Stimulated activated CD8-positive, alpha-beta memory T cell treated with anti-CD3 and anti-CD28 coated beads, Interleukin-12 subunit alpha, Interleukin-12 subunit beta, amount 100 ng/mL, for 1 hour (primary cell): ENCODE measurements around the gene MBP.
"Not testable (repeated sequence)": the region's sequence is repeated elsewhere in the genome, so short reads cannot be mapped to it uniquely, and the experiment has no call there.

Experiments
- DNase-seq: peaks from one replicate; pipeline ENCODE4 v3.0.0-alpha.2; 2020; ENCODE audit warnings: low read depth

Gene MBP

DNA sequence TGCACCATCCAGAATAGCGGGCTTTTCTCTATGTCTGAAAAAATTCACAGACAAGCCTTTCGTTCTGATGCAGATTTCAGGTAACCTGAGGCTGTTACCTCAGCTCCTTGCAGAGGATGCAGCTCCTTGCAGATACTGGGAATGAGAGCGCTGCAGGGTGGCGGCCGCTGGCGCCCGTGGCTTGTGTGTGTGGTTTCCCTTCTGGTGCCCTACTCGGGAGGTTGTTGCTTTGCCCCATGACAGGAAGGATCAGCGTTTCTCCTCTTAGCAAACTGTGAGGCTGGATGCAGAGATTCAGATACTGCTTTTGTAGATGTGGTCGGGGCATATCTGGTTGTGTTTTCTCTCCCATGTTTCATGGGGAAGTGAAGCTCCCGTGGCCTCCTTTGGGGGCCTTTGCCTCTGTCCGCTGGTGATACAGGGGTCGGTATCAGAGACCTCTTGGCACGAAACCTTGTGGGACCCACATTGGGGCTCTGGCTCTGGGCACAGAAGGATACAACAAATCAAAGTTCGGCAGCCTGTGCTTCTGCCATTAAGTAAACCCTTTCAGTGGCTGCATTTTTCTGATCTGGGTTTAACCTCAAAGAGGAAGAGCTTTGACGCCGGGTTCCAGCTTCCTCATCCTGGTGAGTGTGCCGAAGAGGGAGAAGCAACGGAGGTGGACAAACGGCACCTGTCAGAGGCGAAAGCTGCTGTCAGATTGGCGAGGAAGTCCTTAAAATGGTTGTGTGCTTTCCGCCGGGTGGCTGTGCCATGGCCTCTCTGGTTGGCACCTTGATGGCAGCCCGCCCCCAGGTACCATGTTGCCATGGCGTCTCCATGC lies 127.8 kb downstream of the MBP start:
- DNase-seq, result no peak

GRCh38 chr18:77003316-77003715 lies 129.3 kb downstream of the MBP start:
- no peak for DNase-seq

- no peak for DNase-seq
Observed at GRCh38 chr18:77002496-77002895, 130.1 kb downstream of the MBP start.

DNA sequence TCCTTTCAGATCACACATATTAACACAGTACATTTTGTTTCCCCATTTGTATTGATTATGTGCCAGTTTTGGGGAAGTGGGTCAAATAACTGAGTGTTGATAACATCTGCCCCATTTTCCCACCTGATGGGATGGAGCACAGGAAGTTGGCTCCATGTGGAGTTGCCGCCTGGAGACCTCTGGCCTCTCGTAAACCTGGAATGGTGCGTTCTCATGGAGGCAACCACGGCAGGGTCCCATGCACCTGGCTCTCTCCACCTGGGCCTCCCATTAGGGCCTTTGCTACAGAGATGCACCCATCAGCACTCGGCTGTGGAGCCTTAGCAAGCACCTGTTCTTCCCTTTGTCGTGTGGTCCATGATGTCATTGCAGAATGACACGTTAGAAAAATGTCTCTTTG lies 130.6 kb downstream of the MBP start:
- no peak for DNase-seq

DNA sequence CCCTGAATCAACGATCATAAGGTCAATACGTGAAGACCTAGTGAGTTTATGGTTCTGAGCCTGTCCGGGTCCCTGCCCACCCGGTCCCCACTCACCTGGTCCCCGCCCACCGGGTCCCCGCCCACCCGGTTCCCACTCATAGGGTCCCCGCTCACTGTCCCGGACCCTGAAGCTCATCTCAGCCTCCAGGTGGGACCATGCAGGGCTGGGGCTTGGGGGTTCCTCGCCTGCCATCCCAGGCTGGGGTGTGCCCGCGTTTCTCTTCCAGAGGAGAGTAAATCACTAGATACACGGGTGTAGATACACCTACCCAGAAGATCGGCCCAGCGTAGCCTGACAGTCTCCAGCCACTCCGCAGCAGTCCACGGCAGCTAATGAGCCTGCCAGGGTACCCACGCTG lies 131.5 kb downstream of the MBP start:
- no peak for DNase-seq

GRCh38 chr18:77000527-77000926 lies 132.1 kb downstream of the MBP start:
- DNase-seq, result peak; percentile 19

DNA sequence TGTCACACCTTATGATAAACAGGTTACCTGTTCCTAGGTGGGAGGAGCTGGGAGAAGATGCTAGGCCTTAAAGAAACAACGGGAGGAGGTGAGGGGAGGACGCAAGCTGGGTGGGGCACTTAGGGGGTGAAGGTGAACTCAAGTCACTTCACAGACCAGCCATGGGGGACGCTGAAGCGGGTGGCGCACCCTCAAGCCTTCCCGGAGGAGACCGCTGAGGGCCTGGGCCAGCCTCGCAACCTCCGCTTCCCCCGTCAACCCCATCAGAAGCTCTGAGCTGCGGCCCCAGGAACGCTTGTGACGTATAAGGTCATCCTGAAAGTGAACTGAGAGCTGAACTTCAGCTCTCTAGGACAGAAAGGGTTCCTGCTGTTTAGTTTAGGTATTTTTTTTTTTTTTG lies 133.5 kb downstream of the MBP start:
- no peak for DNase-seq

GRCh38 chr18:76997951-76998808 lies 134.4 kb downstream of the MBP start:
- DNase-seq, result no peak

GRCh38 chr18:76996429-76996828 lies 136.2 kb downstream of the MBP start:
- no peak for DNase-seq

DNA sequence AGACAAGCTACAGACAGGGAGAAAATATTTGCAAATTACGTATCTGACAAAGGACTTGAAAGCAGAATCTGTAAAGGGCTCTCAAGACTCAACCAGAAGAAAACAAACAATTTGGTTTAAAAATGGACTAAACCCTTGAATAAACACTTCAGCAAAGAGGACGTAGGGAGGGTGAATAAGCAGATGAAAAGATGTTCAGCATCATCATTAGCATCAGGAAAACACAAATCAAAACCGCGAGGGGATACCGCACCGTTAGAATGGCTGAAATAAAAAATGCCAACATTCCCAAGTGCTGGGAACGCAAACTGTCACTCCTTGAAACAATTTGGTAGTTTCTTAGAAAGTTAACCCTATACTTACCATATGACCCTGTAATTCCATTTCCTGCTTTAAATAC lies 136.7 kb downstream of the MBP start:
- no peak for DNase-seq

GRCh38 chr18:76994086-76994654 lies 138.4 kb downstream of the MBP start:
- DNase-seq, result no peak

GRCh38 chr18:76993573-76993972 lies 139.0 kb downstream of the MBP start:
- no peak for DNase-seq

- no peak for DNase-seq
Observed at GRCh38 chr18:76993085-76993382, 139.5 kb downstream of the MBP start.

- no peak for DNase-seq
Observed at GRCh38 chr18:76992226-76993084, 140.1 kb downstream of the MBP start.

DNA sequence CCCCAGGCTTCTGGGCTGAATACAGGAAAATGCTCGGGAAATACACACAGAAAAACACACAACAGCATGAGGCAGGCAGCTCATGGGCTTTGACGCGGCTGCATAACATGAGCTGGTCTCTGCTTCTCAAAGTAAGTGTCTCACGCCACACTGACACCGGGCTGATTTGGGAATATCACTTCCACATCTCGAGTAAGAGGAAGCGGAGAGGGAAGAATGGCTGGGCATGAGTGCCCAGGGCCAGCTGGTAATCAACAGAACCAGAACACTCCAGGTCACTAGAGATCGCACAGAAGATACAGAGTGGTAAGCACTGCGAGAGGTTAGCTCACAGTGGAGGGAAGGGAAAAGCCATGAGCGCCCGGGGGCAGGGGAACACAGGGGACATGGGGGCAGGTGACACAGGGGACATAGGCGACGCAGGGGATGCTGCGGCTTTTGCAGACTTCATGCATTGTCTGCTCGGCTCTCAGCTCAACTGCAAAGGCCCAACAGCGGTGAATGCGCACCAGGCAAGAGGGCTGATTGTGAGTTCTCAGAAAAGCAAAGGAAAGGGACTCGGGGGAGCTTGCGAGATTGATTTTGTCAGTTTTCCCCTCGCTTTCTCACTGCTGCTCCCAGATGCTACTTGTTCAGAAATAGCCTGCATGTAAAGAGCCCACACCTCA lies 141.4 kb downstream of the MBP start:
- no peak for DNase-seq

- not testable (repeated sequence) for DNase-seq
Observed at GRCh38 chr18:76990343-76991020, 142.1 kb downstream of the MBP start.

GRCh38 chr18:76989647-76990190 lies 142.9 kb downstream of the MBP start:
- no peak for DNase-seq

GRCh38 chr18:76988827-76989646 lies 143.5 kb downstream of the MBP start:
- no peak for DNase-seq

GRCh38 chr18:76988031-76988826 lies 144.4 kb downstream of the MBP start:
- DNase-seq, result no peak
